ENCODE data around the gene IFI44L.

IFI44L gene

GRCh38 chr1:78645723-78646122, 25.5 kb downstream of the IFI44L start:
- Histone ChIP-seq H4K20me1 (ENCODE audit: insufficient read depth, low read length) (no peaks in the 10 kb centered on the region), H3K27me3 (ENCODE audit: low read depth, low read length) (no peaks in the 10 kb centered on the region), H3K79me2 (ENCODE audit: low read length) (no peaks in the 10 kb centered on the region), H3K4me2 (ENCODE audit: low read length) (no peak overlapping the region), H3K27ac (ENCODE audit: low read length) (no peak overlapping the region), H3K4me1 (ENCODE audit: low read length) (peaks cover 14% of the 10 kb centered on the region), H3K36me3 (replicated peaks; ENCODE audit: low read depth, low read length) (no peaks in the 10 kb centered on the region), H3K9me3 (ENCODE audit: insufficient read depth, low read length) (0 out of 2 replicates have a peak, but pooled peaks cover 4% of the 10 kb centered on the region), H3K4me3 (ENCODE audit: low read length) (no peak overlapping the region), H3K9ac (ENCODE audit: low read length) (no peak overlapping the region), H2AFZ (ENCODE audit: low read depth, low read length) (no peak overlapping the region)
- TF ChIP-seq, protein P1, sequence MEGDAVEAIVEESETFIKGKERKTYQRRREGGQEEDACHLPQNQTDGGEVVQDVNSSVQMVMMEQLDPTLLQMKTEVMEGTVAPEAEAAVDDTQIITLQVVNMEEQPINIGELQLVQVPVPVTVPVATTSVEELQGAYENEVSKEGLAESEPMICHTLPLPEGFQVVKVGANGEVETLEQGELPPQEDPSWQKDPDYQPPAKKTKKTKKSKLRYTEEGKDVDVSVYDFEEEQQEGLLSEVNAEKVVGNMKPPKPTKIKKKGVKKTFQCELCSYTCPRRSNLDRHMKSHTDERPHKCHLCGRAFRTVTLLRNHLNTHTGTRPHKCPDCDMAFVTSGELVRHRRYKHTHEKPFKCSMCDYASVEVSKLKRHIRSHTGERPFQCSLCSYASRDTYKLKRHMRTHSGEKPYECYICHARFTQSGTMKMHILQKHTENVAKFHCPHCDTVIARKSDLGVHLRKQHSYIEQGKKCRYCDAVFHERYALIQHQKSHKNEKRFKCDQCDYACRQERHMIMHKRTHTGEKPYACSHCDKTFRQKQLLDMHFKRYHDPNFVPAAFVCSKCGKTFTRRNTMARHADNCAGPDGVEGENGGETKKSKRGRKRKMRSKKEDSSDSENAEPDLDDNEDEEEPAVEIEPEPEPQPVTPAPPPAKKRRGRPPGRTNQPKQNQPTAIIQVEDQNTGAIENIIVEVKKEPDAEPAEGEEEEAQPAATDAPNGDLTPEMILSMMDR (IDR thresholded peaks at IDR 0.05; ENCODE audit: low read depth, low read length), result no peak
- no peak for TF ChIP-seq EZH2phosphoT487 (IDR thresholded peaks at IDR 0.05; ENCODE audit: low read depth)

- H4K20me1 ChIP-seq (ENCODE audit: insufficient read depth, low read length), result no peaks in the 10 kb centered on the region
- H3K27me3 ChIP-seq (ENCODE audit: low read depth, low read length), result no peaks in the 10 kb centered on the region
- H3K4me2 ChIP-seq (ENCODE audit: low read length), result no peak overlapping the region
- no peak overlapping the region for H3K27ac ChIP-seq (ENCODE audit: low read length)
- H3K9me3 ChIP-seq (ENCODE audit: insufficient read depth, low read length), result 0 out of 2 replicates have a peak, but pooled peaks cover 4% of the 10 kb centered on the region
- H3K36me3 ChIP-seq (replicated peaks; ENCODE audit: low read depth, low read length), result no peaks in the 10 kb centered on the region
- no peak overlapping the region for H3K9ac ChIP-seq (ENCODE audit: low read length)
- TF ChIP-seq EZH2phosphoT487 (IDR thresholded peaks at IDR 0.05; ENCODE audit: low read depth), result no peak
- TF ChIP-seq, protein P1 (IDR thresholded peaks at IDR 0.05; ENCODE audit: low read depth, low read length), result no peak
- H3K4me3 ChIP-seq (ENCODE audit: low read length), result no peak overlapping the region
- H3K4me1 ChIP-seq (ENCODE audit: low read length), result no peaks in the 10 kb centered on the region; the same call in 1 of the 2 replicates
- no peak overlapping the region for H2AFZ ChIP-seq (ENCODE audit: low read depth, low read length)
- H3K79me2 ChIP-seq (ENCODE audit: low read length), result no peaks in the 10 kb centered on the region
Observed at GRCh38 chr1:78647238-78647637, 27.0 kb downstream of the IFI44L start.

DNA sequence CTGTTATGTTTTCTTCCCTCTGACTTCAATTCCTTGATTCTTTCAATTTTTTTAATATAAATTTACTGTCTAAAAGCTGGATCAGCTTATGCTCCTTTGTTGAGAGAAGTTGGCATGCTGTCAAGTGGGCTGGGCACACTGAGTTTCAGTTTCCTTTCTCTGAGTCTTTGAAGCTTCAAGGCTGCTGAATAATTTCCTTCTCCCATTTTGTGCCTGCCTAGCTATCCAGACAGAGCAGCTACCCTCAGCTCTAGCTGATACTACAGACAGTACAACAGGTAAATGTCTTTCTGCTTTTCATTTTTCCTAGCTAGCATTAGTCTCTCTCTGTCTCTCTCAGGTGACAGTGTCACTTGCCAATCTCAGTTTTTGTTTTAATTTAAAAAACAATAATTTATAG, 29.4 kb downstream of the IFI44L start, which contains the start of gene IFI44:
Gene IFI44 (plus strand): TSS at position 204 of the 400 bp plus-strand sequence. CDS start 365 bp downstream, outside the sequence.
- H3K79me2 ChIP-seq (ENCODE audit: low read length), result no peaks in the 10 kb centered on the region
- no peaks in the 10 kb centered on the region for H4K20me1 ChIP-seq (ENCODE audit: insufficient read depth, low read length)
- no peaks in the 10 kb centered on the region; the same call in 1 of the 2 replicates for H3K4me1 ChIP-seq (ENCODE audit: low read length)
- H3K27ac ChIP-seq (ENCODE audit: low read length), result no peak within 1 kb of the TSS
- no peaks in the 10 kb centered on the region for H3K36me3 ChIP-seq (replicated peaks; ENCODE audit: low read depth, low read length)
- H3K4me3 ChIP-seq (ENCODE audit: low read length), result no peak within 1 kb of the TSS
- no peak within 1 kb of the TSS for H3K4me2 ChIP-seq (ENCODE audit: low read length)
- no peak within 1 kb of the TSS for H3K9ac ChIP-seq (ENCODE audit: low read length)
- no peaks in the 10 kb centered on the region for H3K9me3 ChIP-seq (ENCODE audit: insufficient read depth, low read length)
- H3K27me3 ChIP-seq (ENCODE audit: low read depth, low read length), result no peaks in the 10 kb centered on the region
- TF ChIP-seq, protein P1 (IDR thresholded peaks at IDR 0.05; ENCODE audit: low read depth, low read length), result no peak
- no peak for TF ChIP-seq EZH2phosphoT487 (IDR thresholded peaks at IDR 0.05; ENCODE audit: low read depth)
- H2AFZ ChIP-seq (ENCODE audit: low read depth, low read length), result no peak within 1 kb of the TSS

GRCh38 chr1:78650114-78650660, 29.9 kb downstream of the IFI44L start:
- Histone ChIP-seq H3K9me3 (ENCODE audit: insufficient read depth, low read length) (no peaks in the 10 kb centered on the region), H3K4me2 (ENCODE audit: low read length) (no peak overlapping the region), H4K20me1 (ENCODE audit: insufficient read depth, low read length) (no peaks in the 10 kb centered on the region), H3K9ac (ENCODE audit: low read length) (no peak overlapping the region), H2AFZ (ENCODE audit: low read depth, low read length) (no peak overlapping the region), H3K36me3 (replicated peaks; ENCODE audit: low read depth, low read length) (no peaks in the 10 kb centered on the region), H3K4me1 (ENCODE audit: low read length) (no peaks in the 10 kb centered on the region; the same call in 1 of the 2 replicates), H3K4me3 (ENCODE audit: low read length) (no peak overlapping the region), H3K27ac (ENCODE audit: low read length) (no peak overlapping the region), H3K79me2 (ENCODE audit: low read length) (no peaks in the 10 kb centered on the region), H3K27me3 (ENCODE audit: low read depth, low read length) (no peaks in the 10 kb centered on the region)
- TF ChIP-seq, protein P1 (IDR thresholded peaks at IDR 0.05; ENCODE audit: low read depth, low read length), result no peak
- no peak for TF ChIP-seq EZH2phosphoT487 (IDR thresholded peaks at IDR 0.05; ENCODE audit: low read depth)

Measured in OCI-LY3 (cell line).